Fibroblast of lung (primary cell): ENCODE results near the gene RAPGEF6. TPM values are rescaled to one million over a fixed set of nuclear protein-coding genes. Genes with fewer than 3 reads are reported as not detected.

ENCODE experiments used
- DNase-seq, 2 donors: peaks; one replicate each; pipeline versions ENCODE4 v3.0.0 to v3.0.0-alpha.2; 2010; ENCODE audit warnings: low read depth in 2 of 2
- H2AFZ ChIP-seq: 2 replicates; pipeline ENCODE4 v1.5.1; 2012; ENCODE audit warnings: low read length, control low read depth, inconsistent platforms
- H3K27ac ChIP-seq: 2 replicates; pipeline ENCODE4 v1.5.1; 2011; ENCODE audit warnings: low read length, control low read depth; ENCODE audit not compliant: insufficient read depth
- H3K27me3 ChIP-seq: 2 replicates; pipeline ENCODE4 v1.5.1; 2011; ENCODE audit warnings: mild to moderate bottlenecking, low read length; ENCODE audit not compliant: control insufficient read depth, insufficient read depth
- H3K36me3 ChIP-seq: 2 replicates; pipeline ENCODE4 v1.5.1; 2011; ENCODE audit warnings: low read length; ENCODE audit not compliant: control insufficient read depth, insufficient read depth
- H3K4me1 ChIP-seq: 2 replicates; pipeline ENCODE4 v1.5.1; 2011; ENCODE audit warnings: low read length; ENCODE audit not compliant: control insufficient read depth, insufficient read depth; ENCODE audit errors: extremely low read depth
- H3K4me2 ChIP-seq: 2 replicates; pipeline ENCODE4 v1.5.1; 2011; ENCODE audit warnings: low read length, control low read depth; ENCODE audit not compliant: insufficient read depth; ENCODE audit errors: extremely low read depth
- H3K4me3 ChIP-seq, 4 experiments: fragments of 200-600 bp in 1 of 4; sonication (generic) in 1 of 4; replicated peaks in 1 of 4; 2 replicates each; pipeline ENCODE4 v1.5.1; 2011 to 2016; ENCODE audit warnings: low read length in 4 of 4, low read depth in 3 of 4, mild to moderate bottlenecking in 3 of 4, control low read depth in 2 of 4, inconsistent platforms in 1 of 4, mixed read lengths in 1 of 4; ENCODE audit not compliant: insufficient read depth in 1 of 4; ENCODE audit errors: control extremely low read depth in 1 of 4
- H3K79me2 ChIP-seq: 2 replicates; pipeline ENCODE4 v1.5.1; 2012; ENCODE audit warnings: mild to moderate bottlenecking, low read length, inconsistent platforms; ENCODE audit not compliant: control insufficient read depth, insufficient read depth
- H3K9ac ChIP-seq: 2 replicates; pipeline ENCODE4 v1.5.1; 2011; ENCODE audit warnings: mild to moderate bottlenecking, low read length, control low read depth; ENCODE audit not compliant: insufficient read depth
- H3K9me3 ChIP-seq: 2 replicates; pipeline ENCODE4 v1.5.1; 2012; ENCODE audit warnings: low read depth, low read length; ENCODE audit not compliant: control insufficient read depth, insufficient read depth
- H4K20me1 ChIP-seq: 2 replicates; pipeline ENCODE4 v1.5.1; 2011; ENCODE audit warnings: low read length; ENCODE audit not compliant: control insufficient read depth, insufficient read depth; ENCODE audit errors: extremely low read depth
- CTCF ChIP-seq, 2 donors: IDR thresholded peaks in 1 of 2; conservative IDR thresholded peaks in 1 of 2; 1 replicate in 1 of 2; 2 replicates in 1 of 2; pipeline ENCODE4 v1.5.1; 2011 to 2012; ENCODE audit warnings: low read length in 2 of 2, control low read depth in 1 of 2, inconsistent platforms in 1 of 2, low read depth in 1 of 2, mild to moderate bottlenecking in 1 of 2
- EZH2 ChIP-seq: IDR thresholded peaks from 2 replicates; pipeline ENCODE4 v1.5.1; 2012; ENCODE audit warnings: low read length, control low read depth, mild to moderate bottlenecking; ENCODE audit errors: missing control alignments
- polyA minus RNA-seq: library from RNA; depleted of rRNA, polyadenylated mRNA; stranded (reverse); fragments of >200 nt; gene quantifications from 2 replicates; pipeline ENCODE4 v1.2.3, GENCODE V29; 2011; ENCODE audit warnings: low replicate concordance
- polyA plus RNA-seq, 2 donors: library from polyadenylated mRNA; depleted of rRNA in 1 of 2; stranded (reverse) in 1 of 2; unstranded in 1 of 2; fragments of >200 nt; gene quantifications; 2 replicates each; pipeline ENCODE4 v1.2.1, GENCODE V29; 2011 to 2012; ENCODE audit warnings: missing spikeins in 1 of 2
- total RNA-seq: library from RNA; depleted of rRNA; stranded (reverse); fragments of >200 nt; gene quantifications from 2 replicates; pipeline ENCODE4 v1.2.1, GENCODE V29; 2014

RAPGEF6 gene
- total RNA-seq (30.0 and 35.7 TPM in 2 replicates), polyA plus RNA-seq (9.1 and 10.2 TPM in 2 replicates), polyA minus RNA-seq (4.6 and 9.9 TPM in 2 replicates)
- 4.7 and 4.8 TPM in 2 replicates for polyA plus RNA-seq (2012)

- H3K36me3 ChIP-seq: peaks cover 1% of the 10 kb centered on the region
- DNase-seq: peak; percentile 100
- H3K27ac ChIP-seq: peak within 1 kb of the TSS; percentile 96
- H3K27me3 ChIP-seq: no peaks in the 10 kb centered on the region
- peak within 1 kb of the TSS; percentile 89 for H3K9ac ChIP-seq
- TF ChIP-seq EZH2: no peak
- peak in 1 of 2 donors; percentile 12 for TF ChIP-seq CTCF (conservative IDR thresholded peaks at IDR 0.05 in 1 of 2, IDR thresholded peaks at IDR 0.05 in 1 of 2; ENCODE audit: low read depth in 1 of 2, low read length in 2 of 2)
- H3K9me3 ChIP-seq: no peaks in the 10 kb centered on the region
- H3K4me3 ChIP-seq: peak within 1 kb of the TSS; percentile 62 to 94 (median 88)
- peaks cover 47% of the 10 kb centered on the region for H3K79me2 ChIP-seq
- H2AFZ ChIP-seq: peak within 1 kb of the TSS; percentile 77
- H4K20me1 ChIP-seq: no peaks in the 10 kb centered on the region
- peak within 1 kb of the TSS; percentile 100 for H3K4me2 ChIP-seq
- H3K4me1 ChIP-seq: peaks cover 10% of the 10 kb centered on the region
These were observed at the start of gene RAPGEF6 for GRCh38 chr5:131634996-131635683. RAPGEF6 (minus strand) TSS chr5:131635229; CDS start chr5:131635030, 199 bp downstream.

- H3K27me3 ChIP-seq: no peaks in the 10 kb centered on the region
- no peak overlapping the region for H3K4me3 ChIP-seq
- no peaks in the 10 kb centered on the region for H3K36me3 ChIP-seq
- H3K9ac ChIP-seq: no peak overlapping the region
- TF ChIP-seq EZH2: no peak
- TF ChIP-seq CTCF (conservative IDR thresholded peaks at IDR 0.05 in 1 of 2, IDR thresholded peaks at IDR 0.05 in 1 of 2; ENCODE audit: low read depth in 1 of 2, low read length in 2 of 2): no peak
- H3K27ac ChIP-seq: no peak overlapping the region
- H3K4me2 ChIP-seq: no peak overlapping the region
- H4K20me1 ChIP-seq: no peaks in the 10 kb centered on the region
- H3K4me1 ChIP-seq: peaks cover 2% of the 10 kb centered on the region
- no peak overlapping the region for H2AFZ ChIP-seq
- H3K9me3 ChIP-seq: no peaks in the 10 kb centered on the region
- no peak for DNase-seq
- H3K79me2 ChIP-seq: no peaks in the 10 kb centered on the region
These were observed 49.6 kb upstream of the RAPGEF6 start for GRCh38 chr5:131684595-131684994.

- Histone ChIP-seq H3K27ac (no peak overlapping the region), H3K27me3 (no peaks in the 10 kb centered on the region), H3K9me3 (no peaks in the 10 kb centered on the region), H3K4me1 (peaks cover 4% of the 10 kb centered on the region), H4K20me1 (no peaks in the 10 kb centered on the region), H2AFZ (no peak overlapping the region), H3K79me2 (no peaks in the 10 kb centered on the region), H3K9ac (no peak overlapping the region), H3K4me2 (no peak overlapping the region), H3K4me3 (no peak overlapping the region), H3K36me3 (no peaks in the 10 kb centered on the region)
- peak in 1 of 2 donors; percentile 22 for DNase-seq
- TF ChIP-seq CTCF (conservative IDR thresholded peaks at IDR 0.05 in 1 of 2, IDR thresholded peaks at IDR 0.05 in 1 of 2; ENCODE audit: low read depth in 1 of 2, low read length in 2 of 2): no peak
- TF ChIP-seq EZH2: no peak
These were observed 49.0 kb upstream of the RAPGEF6 start for GRCh38 chr5:131684051-131684450.
